Ovary (tissue), 3 donors: Measurements from ENCODE around the gene GNG7.

Source experiments
- POLR2A ChIP-seq: fragments of 450-650 bp; IDR thresholded peaks from one replicate; pipeline ENCODE4 v1.6.1; 2017; ENCODE audit warnings: antibody characterized with exemption, mild to moderate bottlenecking, moderate library complexity
- TF ChIP-seq, protein P1 (sequence below), 3 donors: fragments of 450-650 bp in 2 of 3; fragments of 200-600 bp in 1 of 3; IDR thresholded peaks; one replicate each; pipeline versions ENCODE4 v1.5.1 to v1.8.0; 2016 to 2022; ENCODE audit warnings: antibody characterized with exemption in 3 of 3, mild to moderate bottlenecking in 1 of 3
- donor health status: DM: no; HTN: no; CAD: no.

DNA sequence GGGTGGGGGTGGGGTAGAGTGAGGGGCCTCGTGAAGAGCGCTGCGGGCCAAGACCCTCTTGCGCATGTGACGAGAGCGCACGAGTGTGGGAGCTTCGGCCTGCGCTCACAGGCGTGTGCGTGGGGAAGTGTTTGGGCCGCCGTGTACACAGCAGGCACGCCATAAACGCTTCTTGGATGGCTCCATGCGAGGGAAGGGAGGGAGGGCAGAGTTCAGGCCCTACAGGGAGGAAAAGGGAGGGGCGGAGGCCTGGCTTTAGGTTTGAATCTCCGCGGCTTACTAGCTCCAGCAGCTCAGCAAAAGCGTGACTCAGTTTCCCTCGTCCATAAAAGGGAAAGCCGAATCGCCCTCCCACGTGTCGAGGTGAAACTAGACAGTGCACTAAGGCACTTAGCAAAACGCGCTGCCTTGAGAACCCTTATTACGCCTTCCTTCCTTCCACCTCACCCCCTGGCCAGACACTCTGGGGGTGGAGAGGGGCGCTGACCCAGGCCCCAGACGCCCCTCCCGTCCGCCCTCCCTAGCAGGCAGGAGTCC, 214.0 kb downstream of the GNG7 start:
- TF ChIP-seq POLR2A: no peak
- TF ChIP-seq, protein P1, sequence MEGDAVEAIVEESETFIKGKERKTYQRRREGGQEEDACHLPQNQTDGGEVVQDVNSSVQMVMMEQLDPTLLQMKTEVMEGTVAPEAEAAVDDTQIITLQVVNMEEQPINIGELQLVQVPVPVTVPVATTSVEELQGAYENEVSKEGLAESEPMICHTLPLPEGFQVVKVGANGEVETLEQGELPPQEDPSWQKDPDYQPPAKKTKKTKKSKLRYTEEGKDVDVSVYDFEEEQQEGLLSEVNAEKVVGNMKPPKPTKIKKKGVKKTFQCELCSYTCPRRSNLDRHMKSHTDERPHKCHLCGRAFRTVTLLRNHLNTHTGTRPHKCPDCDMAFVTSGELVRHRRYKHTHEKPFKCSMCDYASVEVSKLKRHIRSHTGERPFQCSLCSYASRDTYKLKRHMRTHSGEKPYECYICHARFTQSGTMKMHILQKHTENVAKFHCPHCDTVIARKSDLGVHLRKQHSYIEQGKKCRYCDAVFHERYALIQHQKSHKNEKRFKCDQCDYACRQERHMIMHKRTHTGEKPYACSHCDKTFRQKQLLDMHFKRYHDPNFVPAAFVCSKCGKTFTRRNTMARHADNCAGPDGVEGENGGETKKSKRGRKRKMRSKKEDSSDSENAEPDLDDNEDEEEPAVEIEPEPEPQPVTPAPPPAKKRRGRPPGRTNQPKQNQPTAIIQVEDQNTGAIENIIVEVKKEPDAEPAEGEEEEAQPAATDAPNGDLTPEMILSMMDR (IDR thresholded peaks at IDR 0.05): no peak
